Measurements from ENCODE around the gene FUNDC1. TPM values are rescaled to one million over a fixed set of nuclear protein-coding genes. Genes with fewer than 3 reads are reported as not detected.

The FUNDC1 gene
- total and polyA plus RNA-seq, 4 donors, result 3.1 to 6.2 (median 4.7) TPM

DNA sequence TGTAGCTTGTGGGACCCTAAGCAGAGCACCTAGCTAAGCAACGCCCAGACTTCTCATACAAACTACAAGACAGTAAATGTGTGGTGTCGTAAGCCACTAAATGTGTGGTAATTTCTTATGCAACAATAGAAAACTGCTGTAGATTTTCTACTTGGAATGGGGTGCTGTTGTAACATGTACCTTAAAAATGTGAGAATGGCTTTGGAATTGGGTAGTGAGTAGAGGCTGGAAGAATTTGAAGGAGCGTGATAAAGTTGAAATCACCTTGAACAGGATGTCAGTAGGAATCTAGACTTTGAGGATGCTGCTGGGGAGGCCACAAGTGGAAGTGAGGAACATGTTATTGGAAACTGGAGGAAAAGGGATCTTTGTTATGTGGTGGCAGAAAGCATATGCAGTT lies 43.2 kb upstream of the FUNDC1 start:
- Histone ChIP-seq H3K27me3 (ENCODE audit: control insufficient read depth in 4 of 4, insufficient read depth in 4 of 4, low read length in 3 of 4) (no peaks in the 10 kb centered on the region), H3K27ac (ENCODE audit: low read depth in 1 of 2, low read length in 2 of 2) (no peak overlapping the region), H3K4me3 (ENCODE audit: low read depth in 1 of 3, low read length in 3 of 3) (no peak overlapping the region), H3K4me1 (ENCODE audit: control insufficient read depth in 4 of 4, insufficient read depth in 4 of 4, low read length in 3 of 4) (no peaks in the 10 kb centered on the region), H3K9ac (ENCODE audit: low read depth in 1 of 2, low read length in 2 of 2) (no peak overlapping the region), H3K9me3 (ENCODE audit: control insufficient read depth in 4 of 4, low read length in 3 of 4) (no peaks in the 10 kb centered on the region), H3K36me3 (ENCODE audit: control insufficient read depth in 4 of 4, insufficient read depth in 3 of 4, low read depth in 1 of 4, low read length in 3 of 4) (no peaks in the 10 kb centered on the region)
- DNase-seq (ENCODE audit: low spot score), result no peak
- TF ChIP-seq, protein P1, sequence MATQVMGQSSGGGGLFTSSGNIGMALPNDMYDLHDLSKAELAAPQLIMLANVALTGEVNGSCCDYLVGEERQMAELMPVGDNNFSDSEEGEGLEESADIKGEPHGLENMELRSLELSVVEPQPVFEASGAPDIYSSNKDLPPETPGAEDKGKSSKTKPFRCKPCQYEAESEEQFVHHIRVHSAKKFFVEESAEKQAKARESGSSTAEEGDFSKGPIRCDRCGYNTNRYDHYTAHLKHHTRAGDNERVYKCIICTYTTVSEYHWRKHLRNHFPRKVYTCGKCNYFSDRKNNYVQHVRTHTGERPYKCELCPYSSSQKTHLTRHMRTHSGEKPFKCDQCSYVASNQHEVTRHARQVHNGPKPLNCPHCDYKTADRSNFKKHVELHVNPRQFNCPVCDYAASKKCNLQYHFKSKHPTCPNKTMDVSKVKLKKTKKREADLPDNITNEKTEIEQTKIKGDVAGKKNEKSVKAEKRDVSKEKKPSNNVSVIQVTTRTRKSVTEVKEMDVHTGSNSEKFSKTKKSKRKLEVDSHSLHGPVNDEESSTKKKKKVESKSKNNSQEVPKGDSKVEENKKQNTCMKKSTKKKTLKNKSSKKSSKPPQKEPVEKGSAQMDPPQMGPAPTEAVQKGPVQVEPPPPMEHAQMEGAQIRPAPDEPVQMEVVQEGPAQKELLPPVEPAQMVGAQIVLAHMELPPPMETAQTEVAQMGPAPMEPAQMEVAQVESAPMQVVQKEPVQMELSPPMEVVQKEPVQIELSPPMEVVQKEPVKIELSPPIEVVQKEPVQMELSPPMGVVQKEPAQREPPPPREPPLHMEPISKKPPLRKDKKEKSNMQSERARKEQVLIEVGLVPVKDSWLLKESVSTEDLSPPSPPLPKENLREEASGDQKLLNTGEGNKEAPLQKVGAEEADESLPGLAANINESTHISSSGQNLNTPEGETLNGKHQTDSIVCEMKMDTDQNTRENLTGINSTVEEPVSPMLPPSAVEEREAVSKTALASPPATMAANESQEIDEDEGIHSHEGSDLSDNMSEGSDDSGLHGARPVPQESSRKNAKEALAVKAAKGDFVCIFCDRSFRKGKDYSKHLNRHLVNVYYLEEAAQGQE (IDR thresholded peaks at IDR 0.05), result no peak
- no peak for TF ChIP-seq EGR1 (IDR thresholded peaks at IDR 0.05; ENCODE audit: low read depth in 2 of 2)
- no peak for TF ChIP-seq GABPA (IDR thresholded peaks at IDR 0.05 in 1 of 2, conservative IDR thresholded peaks at IDR 0.05 in 1 of 2)
- no peak for TF ChIP-seq MAX (IDR thresholded peaks at IDR 0.05)
- no peak for TF ChIP-seq TAF1 (conservative IDR thresholded peaks at IDR 0.05)
- TF ChIP-seq, protein P2, sequence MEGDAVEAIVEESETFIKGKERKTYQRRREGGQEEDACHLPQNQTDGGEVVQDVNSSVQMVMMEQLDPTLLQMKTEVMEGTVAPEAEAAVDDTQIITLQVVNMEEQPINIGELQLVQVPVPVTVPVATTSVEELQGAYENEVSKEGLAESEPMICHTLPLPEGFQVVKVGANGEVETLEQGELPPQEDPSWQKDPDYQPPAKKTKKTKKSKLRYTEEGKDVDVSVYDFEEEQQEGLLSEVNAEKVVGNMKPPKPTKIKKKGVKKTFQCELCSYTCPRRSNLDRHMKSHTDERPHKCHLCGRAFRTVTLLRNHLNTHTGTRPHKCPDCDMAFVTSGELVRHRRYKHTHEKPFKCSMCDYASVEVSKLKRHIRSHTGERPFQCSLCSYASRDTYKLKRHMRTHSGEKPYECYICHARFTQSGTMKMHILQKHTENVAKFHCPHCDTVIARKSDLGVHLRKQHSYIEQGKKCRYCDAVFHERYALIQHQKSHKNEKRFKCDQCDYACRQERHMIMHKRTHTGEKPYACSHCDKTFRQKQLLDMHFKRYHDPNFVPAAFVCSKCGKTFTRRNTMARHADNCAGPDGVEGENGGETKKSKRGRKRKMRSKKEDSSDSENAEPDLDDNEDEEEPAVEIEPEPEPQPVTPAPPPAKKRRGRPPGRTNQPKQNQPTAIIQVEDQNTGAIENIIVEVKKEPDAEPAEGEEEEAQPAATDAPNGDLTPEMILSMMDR (IDR thresholded peaks at IDR 0.05; ENCODE audit: low read depth, low read length, missing input control), result no peak
- TF ChIP-seq HNF4G (IDR thresholded peaks at IDR 0.05), result no peak
- no peak for TF ChIP-seq YY1 (IDR thresholded peaks at IDR 0.05)
- no peak for TF ChIP-seq NR2F2 (IDR thresholded peaks at IDR 0.05)
- TF ChIP-seq RXRA (IDR thresholded peaks at IDR 0.05), result no peak
- TF ChIP-seq RAD21 (IDR thresholded peaks at IDR 0.05), result no peak
- 91% methylated on average over 3 of the region's 3 CpGs for WGBS

GRCh38 chrX:44580466-44580865 lies 37.8 kb upstream of the FUNDC1 start:
- H3K9me3 ChIP-seq (ENCODE audit: control insufficient read depth in 4 of 4, low read length in 3 of 4), result no peaks in the 10 kb centered on the region
- no peaks in the 10 kb centered on the region for H3K36me3 ChIP-seq (ENCODE audit: control insufficient read depth in 4 of 4, insufficient read depth in 3 of 4, low read depth in 1 of 4, low read length in 3 of 4)
- no peak for DNase-seq (ENCODE audit: low spot score)
- no peak for TF ChIP-seq MAX (IDR thresholded peaks at IDR 0.05)
- TF ChIP-seq HNF4G (IDR thresholded peaks at IDR 0.05), result no peak
- TF ChIP-seq HNF4A (conservative IDR thresholded peaks at IDR 0.05), result no peak
- no peak for TF ChIP-seq GABPA (IDR thresholded peaks at IDR 0.05 in 1 of 2, conservative IDR thresholded peaks at IDR 0.05 in 1 of 2)
- no peak for TF ChIP-seq RXRA (IDR thresholded peaks at IDR 0.05)
- no peak for TF ChIP-seq TAF1 (conservative IDR thresholded peaks at IDR 0.05)
- TF ChIP-seq FOXA2 (IDR thresholded peaks at IDR 0.05), result no peak
- no peak for TF ChIP-seq JUND (IDR thresholded peaks at IDR 0.05)
- no peak for TF ChIP-seq FOXA1 (IDR thresholded peaks at IDR 0.05)
- TF ChIP-seq EGR1 (IDR thresholded peaks at IDR 0.05; ENCODE audit: low read depth in 2 of 2), result no peak
- TF ChIP-seq RAD21 (IDR thresholded peaks at IDR 0.05), result no peak
- no peak for TF ChIP-seq ATF3 (IDR thresholded peaks at IDR 0.05)
- TF ChIP-seq YY1 (IDR thresholded peaks at IDR 0.05), result no peak
- H3K9ac ChIP-seq (ENCODE audit: low read depth in 1 of 2, low read length in 2 of 2), result no peak overlapping the region
- no peaks in the 10 kb centered on the region for H3K27me3 ChIP-seq (ENCODE audit: control insufficient read depth in 4 of 4, insufficient read depth in 4 of 4, low read length in 3 of 4)
- WGBS, result 80% methylated on average over 3 of the region's 3 CpGs
- H3K4me3 ChIP-seq (ENCODE audit: low read depth in 1 of 3, low read length in 3 of 3), result no peak overlapping the region
- H3K4me1 ChIP-seq (ENCODE audit: control insufficient read depth in 4 of 4, insufficient read depth in 4 of 4, low read length in 3 of 4), result no peaks in the 10 kb centered on the region
- no peak overlapping the region for H3K27ac ChIP-seq (ENCODE audit: low read depth in 1 of 2, low read length in 2 of 2)

All from liver (tissue), 9 donors.